Stomach (tissue), 9 donors: ENCODE measurements around the gene CTAGE1. TPM values are rescaled to one million over a fixed set of nuclear protein-coding genes. Genes with fewer than 3 reads are reported as not detected.

ENCODE experiments used
- DNase-seq, 2 donors: peaks; one replicate each; pipeline versions ENCODE4 v3.0.0 to v3.0.0-alpha.2; 2013 to 2019
- H3K27ac ChIP-seq, 5 donors: fragments of 200-600 bp in 4 of 5; sonication (generic) in 4 of 5; one replicate each; pipeline ENCODE4 v1.5.1; 2013 to 2019; ENCODE audit warnings: mild to moderate bottlenecking in 1 of 5, moderate library complexity in 1 of 5
- H3K27me3 ChIP-seq, 3 donors: fragments of 200-600 bp; sonication (generic); one replicate each; pipeline ENCODE4 v1.5.1; 2017 to 2019; ENCODE audit warnings: mixed run types in 1 of 3
- H3K36me3 ChIP-seq, 4 donors: fragments of 200-600 bp; sonication (generic); 1 replicate in 3 of 4; 2 replicates in 1 of 4; pipeline ENCODE4 v1.5.1; 2016 to 2019
- H3K4me1 ChIP-seq, 4 donors: fragments of 200-600 bp; sonication (generic); one replicate each; pipeline ENCODE4 v1.5.1; 2016 to 2019
- H3K4me3 ChIP-seq, 4 donors: fragments of 200-600 bp; sonication (generic) in 3 of 4; one replicate each; pipeline ENCODE4 v1.5.1; 2016 to 2019; ENCODE audit warnings: mild to moderate bottlenecking in 1 of 4
- H3K9me3 ChIP-seq, 4 donors: fragments of 200-600 bp; sonication (generic); one replicate each; pipeline ENCODE4 v1.5.1; 2016 to 2019
- EP300 ChIP-seq: sonication (generic); formaldehyde crosslinking; IDR thresholded peaks from one replicate; pipeline ENCODE4 v1.6.1; 2017; ENCODE audit warnings: antibody characterized with exemption
- POLR2A ChIP-seq, 4 donors: fragments of 450-650 bp; IDR thresholded peaks; one replicate each; pipeline ENCODE4 v1.6.1; 2016; ENCODE audit warnings: antibody characterized with exemption in 4 of 4, control low read depth in 2 of 4, mild to moderate bottlenecking in 1 of 4, moderate library complexity in 1 of 4
- POLR2AphosphoS5 ChIP-seq, 3 donors: sonication (generic); formaldehyde crosslinking; IDR thresholded peaks; one replicate each; pipeline ENCODE4 v1.6.1; 2016; ENCODE audit warnings: antibody characterized with exemption in 3 of 3
- WGBS, 5 donors: extraction: QIAGEN DNeasy Blood & Tissue Kit in 3 of 5; methylation state at CpG; one replicate each; pipeline versions ENCODE4 v1.1.5 to v1.1.7; 2013 to 2018; 5-methylcytosine and 5-hydroxymethylcytosine counted together
- intact Hi-C: fragments of 100-400 bp; cut with DNase I; formaldehyde crosslinking; loops from one replicate; pipeline ENCODE4 v1.15.1; 2023; ENCODE audit warnings: low total_unique reads
- polyA plus RNA-seq, 3 donors: library from polyadenylated mRNA; stranded (reverse); fragments of 200-250 nt; gene quantifications; one replicate each; pipeline ENCODE4 v1.2.3, GENCODE V29; 2013
- total RNA-seq, 5 donors: library from RNA; depleted of rRNA; stranded (reverse); fragments of >200 nt; gene quantifications; one replicate each; pipeline versions ENCODE4 v1.1.0 to v1.2.3, GENCODE V29; 2014 to 2016
- TF ChIP-seq, protein P1 (sequence below), 7 experiments: fragments of 450-650 bp in 4 of 7; fragments of 200-600 bp in 3 of 7; sonication (generic) in 3 of 7; IDR thresholded peaks; one replicate each; pipeline ENCODE4 v1.5.1; 2016 to 2019; ENCODE audit warnings: antibody characterized with exemption in 7 of 7, control low read depth in 2 of 7, mild to moderate bottlenecking in 1 of 7
- donor health status: healthy with polysubstance abuse.
- donor health status: Bipolar disorder and iron deficiency.
- donor health status: healthy.

CTAGE1 gene
- total and polyA plus RNA-seq, 8 donors = not detected

DNA sequence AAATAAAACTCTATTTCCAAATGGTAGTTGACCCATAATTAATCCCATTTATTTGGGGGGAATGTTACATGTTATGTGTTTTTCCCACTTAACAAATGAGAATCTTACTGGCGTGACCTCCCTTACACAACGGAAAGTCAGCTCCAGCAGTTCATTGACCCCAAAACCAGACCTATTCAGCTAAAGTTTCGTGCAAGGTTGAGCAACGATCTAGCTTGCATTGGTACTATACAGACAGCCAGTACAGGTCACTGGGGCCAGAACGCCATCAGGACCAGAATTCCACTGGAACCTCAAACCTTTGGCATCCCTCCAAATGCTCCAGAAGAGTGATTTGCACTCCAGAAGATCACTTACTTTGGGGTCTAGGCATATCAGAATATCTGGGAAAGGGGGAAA is 6.8 kb upstream of the CTAGE1 start:
- no peaks in the 10 kb centered on the region for H3K36me3 ChIP-seq
- peaks cover 0 to 10% (median 0%) of the 10 kb centered on the region in 4 donors for H3K4me1 ChIP-seq
- intact Hi-C loops = no loop called here
- no peaks in the 10 kb centered on the region for H3K9me3 ChIP-seq
- no peak overlapping the region for H3K4me3 ChIP-seq
- DNase-seq = no peak
- TF ChIP-seq EP300 (no peak), POLR2A (IDR thresholded peaks at IDR 0.05) (no peak), POLR2AphosphoS5 (IDR thresholded peaks at IDR 0.05) (no peak)
- TF ChIP-seq, protein P1, sequence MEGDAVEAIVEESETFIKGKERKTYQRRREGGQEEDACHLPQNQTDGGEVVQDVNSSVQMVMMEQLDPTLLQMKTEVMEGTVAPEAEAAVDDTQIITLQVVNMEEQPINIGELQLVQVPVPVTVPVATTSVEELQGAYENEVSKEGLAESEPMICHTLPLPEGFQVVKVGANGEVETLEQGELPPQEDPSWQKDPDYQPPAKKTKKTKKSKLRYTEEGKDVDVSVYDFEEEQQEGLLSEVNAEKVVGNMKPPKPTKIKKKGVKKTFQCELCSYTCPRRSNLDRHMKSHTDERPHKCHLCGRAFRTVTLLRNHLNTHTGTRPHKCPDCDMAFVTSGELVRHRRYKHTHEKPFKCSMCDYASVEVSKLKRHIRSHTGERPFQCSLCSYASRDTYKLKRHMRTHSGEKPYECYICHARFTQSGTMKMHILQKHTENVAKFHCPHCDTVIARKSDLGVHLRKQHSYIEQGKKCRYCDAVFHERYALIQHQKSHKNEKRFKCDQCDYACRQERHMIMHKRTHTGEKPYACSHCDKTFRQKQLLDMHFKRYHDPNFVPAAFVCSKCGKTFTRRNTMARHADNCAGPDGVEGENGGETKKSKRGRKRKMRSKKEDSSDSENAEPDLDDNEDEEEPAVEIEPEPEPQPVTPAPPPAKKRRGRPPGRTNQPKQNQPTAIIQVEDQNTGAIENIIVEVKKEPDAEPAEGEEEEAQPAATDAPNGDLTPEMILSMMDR (IDR thresholded peaks at IDR 0.05) = no peak
- no peaks in the 10 kb centered on the region for H3K27me3 ChIP-seq
- H3K27ac ChIP-seq = no peak overlapping the region
- WGBS, 5 donors = 76 to 85% (median 83%) methylated on average over 5 of the region's 5 CpGs

DNA sequence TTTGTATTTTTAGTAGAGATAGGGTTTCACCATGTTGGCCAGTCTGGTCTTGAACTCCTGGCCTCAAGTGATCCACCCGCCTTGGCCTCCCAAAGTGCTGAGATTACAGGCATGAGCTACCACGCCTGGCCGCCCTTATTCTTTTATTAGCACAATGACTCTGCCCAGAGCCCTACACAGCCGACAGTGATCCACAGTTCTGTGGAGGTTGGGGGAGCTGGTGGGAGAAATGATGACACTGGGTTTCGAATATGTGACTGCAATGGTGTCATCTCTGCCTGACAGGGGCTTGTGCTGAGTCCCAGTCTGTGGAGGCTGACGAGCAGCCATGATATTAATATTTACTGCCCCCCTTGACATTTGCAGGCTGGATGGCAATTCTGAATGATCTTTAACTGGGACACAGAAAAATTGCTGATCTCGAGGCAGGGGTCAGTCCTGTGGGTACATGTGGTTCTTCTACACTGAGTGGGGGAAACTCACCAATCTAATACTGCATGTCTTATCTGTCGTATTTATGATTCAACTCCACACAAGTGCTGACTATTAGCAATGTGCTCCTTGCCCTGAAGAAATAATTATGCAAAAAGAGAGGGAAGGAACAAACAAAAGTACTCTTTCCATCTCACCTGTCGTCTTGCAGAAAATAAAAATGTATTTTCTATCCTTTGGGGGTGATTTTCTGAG is 6.3 kb upstream of the CTAGE1 start:
- Histone ChIP-seq H3K9me3 (no peaks in the 10 kb centered on the region), H3K4me3 (no peak overlapping the region), H3K27ac (no peak overlapping the region), H3K36me3 (no peaks in the 10 kb centered on the region), H3K27me3 (no peaks in the 10 kb centered on the region), H3K4me1 (peaks cover 0 to 10% (median 0%) of the 10 kb centered on the region in 4 donors)
- intact Hi-C loops = no loop called here
- TF ChIP-seq POLR2AphosphoS5 (IDR thresholded peaks at IDR 0.05) = no peak
- TF ChIP-seq POLR2A (IDR thresholded peaks at IDR 0.05) = no peak
- TF ChIP-seq, protein P1 (IDR thresholded peaks at IDR 0.05) = no peak
- DNase-seq = no peak
- WGBS, 5 donors = 79 to 91% (median 87%) methylated on average over 9 of the region's 9 CpGs

DNA sequence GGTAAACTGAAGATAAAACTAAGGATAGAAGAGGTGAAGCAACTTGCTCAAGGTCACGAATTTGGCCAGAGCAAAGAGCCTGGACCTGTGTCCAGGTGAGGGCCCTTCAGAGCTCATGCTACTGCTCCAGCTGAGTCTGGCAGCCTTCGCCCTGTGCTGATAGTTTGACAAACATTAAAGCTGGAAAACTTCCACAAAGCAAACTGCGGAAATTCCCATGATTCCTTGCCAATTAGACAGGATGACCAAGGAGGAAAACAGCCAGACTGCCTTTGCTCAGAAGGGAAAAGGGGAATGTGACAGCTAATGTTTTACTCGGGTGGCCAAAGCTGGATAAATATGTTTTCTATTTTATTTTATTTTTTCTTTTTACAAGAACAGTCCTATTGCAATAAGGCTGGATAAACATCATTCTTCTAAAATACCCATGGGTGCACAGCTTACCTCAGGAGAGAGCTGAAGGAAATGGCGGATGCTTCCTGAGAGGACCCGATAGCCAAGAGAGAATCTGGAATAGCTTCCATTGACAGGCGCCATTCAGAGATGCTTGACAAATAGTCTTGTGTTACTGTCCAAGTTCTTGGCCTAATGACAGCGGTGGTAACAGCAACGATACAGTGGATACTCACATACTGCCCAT is 5.3 kb upstream of the CTAGE1 start:
- Histone ChIP-seq H3K4me3 (no peak overlapping the region), H3K4me1 (peaks cover 0 to 10% (median 0%) of the 10 kb centered on the region in 4 donors), H3K9me3 (no peaks in the 10 kb centered on the region), H3K27ac (peak overlapping the region in 2 of 5 donors; percentile 24 to 43), H3K36me3 (no peaks in the 10 kb centered on the region), H3K27me3 (no peaks in the 10 kb centered on the region)
- intact Hi-C loops = no loop called here
- TF ChIP-seq POLR2AphosphoS5 (IDR thresholded peaks at IDR 0.05) = peak in 2 of 3 donors; percentile 15 to 64
- TF ChIP-seq, protein P1 (IDR thresholded peaks at IDR 0.05) = no peak
- 49 to 60% (median 56%) methylated on average over 9 of the region's 9 CpGs for WGBS, 5 donors
- peak; percentile 57 to 80 for DNase-seq

DNA sequence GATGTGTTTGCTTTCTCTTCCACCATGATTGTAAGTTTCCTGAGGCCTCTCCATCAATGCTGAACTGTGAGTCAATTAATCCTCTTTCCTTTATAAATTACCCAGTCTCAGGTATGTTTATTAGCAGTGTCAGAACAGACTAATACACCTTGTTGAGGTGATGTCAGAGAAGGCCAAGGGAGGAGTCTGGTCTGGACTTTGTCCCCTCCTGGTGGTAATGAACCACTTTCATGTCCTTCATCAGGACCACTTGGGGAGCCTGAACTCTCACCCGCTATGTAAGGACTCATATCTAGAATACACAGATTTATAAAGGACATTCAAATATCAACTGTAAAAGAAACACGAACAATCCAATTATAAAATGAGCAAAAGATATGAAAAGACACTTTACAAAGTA is 2.9 kb upstream of the CTAGE1 start:
- H3K27ac ChIP-seq = no peak overlapping the region
- TF ChIP-seq POLR2AphosphoS5 (IDR thresholded peaks at IDR 0.05) = no peak
- TF ChIP-seq POLR2A (IDR thresholded peaks at IDR 0.05) = no peak
- TF ChIP-seq, protein P1 (IDR thresholded peaks at IDR 0.05) = no peak
- no peak for TF ChIP-seq EP300
- peaks cover 0 to 10% (median 0%) of the 10 kb centered on the region in 4 donors for H3K4me1 ChIP-seq
- H3K4me3 ChIP-seq = no peak overlapping the region
- no peaks in the 10 kb centered on the region for H3K36me3 ChIP-seq
- DNase-seq = no peak
- no peaks in the 10 kb centered on the region for H3K27me3 ChIP-seq
- H3K9me3 ChIP-seq = no peaks in the 10 kb centered on the region
- intact Hi-C loops = no loop called here
- 39 to 68% (median 62%) methylated on average over 2 of the region's 2 CpGs for WGBS, 5 donors
